Hepatic stellate cell (primary cell): ENCODE measurements around the gene ACP7.
"Not testable (repeated sequence)": the region's sequence is repeated elsewhere in the genome, so short reads cannot be mapped to it uniquely, and the experiment has no call there.

Experiments used
- DNase-seq: peaks from one replicate; pipeline ENCODE4 v3.0.0; 2011; ENCODE audit warnings: low spot score

ACP7 gene

GRCh38 chr19:39083983-39084731 is at the start of gene ACP7:
TSS of gene ACP7 (plus strand) at chr19:39084368. CDS start at chr19:39085270, 902 bp downstream.
- no peak for DNase-seq

GRCh38 chr19:39036581-39036980 is 47.6 kb upstream of the ACP7 start:
- no peak for DNase-seq

- DNase-seq, result no peak
Observed at GRCh38 chr19:39037194-39037593, 47.0 kb upstream of the ACP7 start.

- DNase-seq, result peak; percentile 53
Observed at GRCh38 chr19:39038098-39038497, 46.1 kb upstream of the ACP7 start.

GRCh38 chr19:39045506-39045905 is 38.7 kb upstream of the ACP7 start:
- no peak for DNase-seq

GRCh38 chr19:39046037-39046821 is 37.9 kb upstream of the ACP7 start:
- DNase-seq, result no peak

GRCh38 chr19:39047073-39047472 is 37.1 kb upstream of the ACP7 start:
- no peak for DNase-seq

- DNase-seq, result peak; percentile 35
Observed at GRCh38 chr19:39052243-39052746, 31.9 kb upstream of the ACP7 start.

- DNase-seq, result no peak
Observed at GRCh38 chr19:39052846-39053245, 31.3 kb upstream of the ACP7 start.

- no peak for DNase-seq
Observed at GRCh38 chr19:39053276-39054090, 30.7 kb upstream of the ACP7 start.

GRCh38 chr19:39054091-39054470 is 30.1 kb upstream of the ACP7 start:
- DNase-seq, result no peak

GRCh38 chr19:39057615-39058014 is 26.6 kb upstream of the ACP7 start:
- no peak for DNase-seq

GRCh38 chr19:39059302-39059701 is 24.9 kb upstream of the ACP7 start:
- DNase-seq, result no peak

GRCh38 chr19:39060171-39060570 is 24.0 kb upstream of the ACP7 start:
- DNase-seq, result no peak

- DNase-seq, result no peak
Observed at GRCh38 chr19:39064405-39064804, 19.8 kb upstream of the ACP7 start.

- no peak for DNase-seq
Observed at GRCh38 chr19:39065928-39066327, 18.2 kb upstream of the ACP7 start.

- no peak for DNase-seq
Observed at GRCh38 chr19:39067104-39067503, 17.1 kb upstream of the ACP7 start.

- DNase-seq, result not testable (repeated sequence)
Observed at GRCh38 chr19:39068259-39068658, 15.9 kb upstream of the ACP7 start.

GRCh38 chr19:39070888-39071287 is 13.3 kb upstream of the ACP7 start:
- no peak for DNase-seq

- DNase-seq, result no peak
Observed at GRCh38 chr19:39074205-39074692, 9.9 kb upstream of the ACP7 start.

GRCh38 chr19:39074942-39075341 is 9.2 kb upstream of the ACP7 start:
- no peak for DNase-seq

GRCh38 chr19:39077323-39077722 is 6.8 kb upstream of the ACP7 start:
- DNase-seq, result no peak
